NCI-H2196 treated with DMSO at 0.1 percent for 48 hours (cell line): ENCODE results near the gene DNMT3L.
"Not testable (repeated sequence)": the region's sequence is repeated elsewhere in the genome, so short reads cannot be mapped to it uniquely, and the experiment has no call there.

Experiments used
- DNase-seq: peaks from one replicate; lab custom pipeline; 2025; ENCODE audit not compliant: unreplicated experiment; lab: John Stamatoyannopoulos, UW

Gene DNMT3L

DNA sequence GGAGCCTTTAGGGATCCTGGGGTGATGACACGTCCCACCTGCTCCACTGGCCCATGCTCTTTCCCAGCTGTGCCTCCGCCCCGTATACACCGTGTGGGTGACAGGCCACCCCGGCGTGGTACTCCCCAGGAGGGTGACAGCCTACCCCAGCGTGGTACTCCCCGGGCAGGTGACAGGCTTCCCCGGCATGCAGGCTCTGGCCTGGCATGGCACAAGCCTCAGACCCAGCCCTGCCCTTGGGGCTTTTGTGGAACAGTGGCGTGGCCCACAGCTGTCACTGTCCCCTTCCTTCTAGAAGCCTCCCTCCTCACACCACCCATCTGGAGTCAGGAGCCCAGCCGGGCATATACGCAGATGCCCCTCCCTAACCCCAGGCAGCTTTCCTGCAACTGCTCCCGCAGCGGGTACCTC, 33.5 kb upstream of the DNMT3L start:
- DNase-seq: no peak

DNA sequence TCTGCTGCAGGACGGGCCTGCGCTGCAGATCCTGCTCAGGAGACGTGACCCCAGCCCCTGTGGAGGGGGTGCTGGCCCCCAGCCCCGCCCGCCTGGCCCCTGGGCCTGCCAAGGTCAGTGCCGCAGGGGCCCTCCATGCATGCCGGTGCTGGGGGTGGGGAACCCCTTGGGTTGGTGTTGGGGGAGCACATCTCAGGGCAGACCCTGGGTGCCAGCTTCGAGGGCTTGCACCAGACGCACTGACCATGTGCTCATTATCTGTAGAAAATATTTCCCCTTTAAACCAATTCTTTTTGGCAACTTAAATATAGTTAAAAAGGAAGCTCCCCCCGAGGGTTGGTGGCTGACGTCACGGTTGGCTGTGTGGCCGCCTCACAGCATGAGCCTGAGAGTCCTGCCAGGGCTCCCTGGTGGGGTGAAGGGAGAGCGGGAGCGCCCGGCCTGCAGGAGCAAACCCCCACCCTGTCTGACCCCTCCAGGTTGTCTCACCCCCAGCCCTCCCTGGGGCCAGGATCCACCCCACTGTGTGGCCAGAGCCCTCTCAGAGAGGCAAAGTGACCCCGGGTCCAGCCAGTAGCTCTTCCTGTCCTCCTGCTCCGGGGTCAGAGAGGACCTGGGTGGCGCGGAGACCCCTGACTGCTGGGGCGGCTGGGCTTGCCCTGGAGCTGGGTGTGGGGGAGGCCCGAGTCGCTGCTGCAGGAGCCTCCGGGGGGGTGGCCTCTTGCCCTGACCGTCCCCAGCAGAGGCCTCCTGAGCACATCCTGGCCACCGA, 32.9 kb upstream of the DNMT3L start:
- no peak for DNase-seq

DNA sequence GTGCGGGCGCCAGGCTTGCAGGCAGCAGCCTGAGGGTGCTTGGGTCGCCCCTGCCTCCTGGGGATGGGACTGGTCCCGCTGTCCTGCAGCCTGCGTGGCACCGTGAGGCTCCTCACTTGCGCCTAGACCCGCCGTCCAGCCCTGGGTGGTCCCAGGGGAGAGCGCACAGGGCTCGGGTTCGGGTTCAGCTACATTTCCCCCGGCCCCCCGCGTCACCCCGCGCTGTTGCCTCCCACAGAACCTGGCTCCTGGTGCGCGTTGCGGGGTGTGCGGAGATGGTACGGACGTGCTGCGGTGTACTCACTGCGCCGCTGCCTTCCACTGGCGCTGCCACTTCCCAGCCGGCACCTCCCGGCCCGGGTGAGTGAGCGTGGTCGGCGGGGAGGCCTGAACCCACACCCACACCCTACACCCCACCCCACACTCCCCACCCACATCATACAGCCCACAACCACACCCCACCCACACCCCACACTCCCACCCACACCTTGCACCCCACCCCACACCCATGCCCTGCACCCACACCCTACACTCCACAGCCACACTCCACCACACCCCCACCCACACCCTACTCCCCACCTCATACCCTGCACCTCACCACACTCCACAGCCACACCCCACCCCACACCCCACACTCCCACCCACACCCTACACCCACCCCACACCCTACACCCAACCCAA, 32.0 kb upstream of the DNMT3L start:
- DNase-seq: no peak

DNA sequence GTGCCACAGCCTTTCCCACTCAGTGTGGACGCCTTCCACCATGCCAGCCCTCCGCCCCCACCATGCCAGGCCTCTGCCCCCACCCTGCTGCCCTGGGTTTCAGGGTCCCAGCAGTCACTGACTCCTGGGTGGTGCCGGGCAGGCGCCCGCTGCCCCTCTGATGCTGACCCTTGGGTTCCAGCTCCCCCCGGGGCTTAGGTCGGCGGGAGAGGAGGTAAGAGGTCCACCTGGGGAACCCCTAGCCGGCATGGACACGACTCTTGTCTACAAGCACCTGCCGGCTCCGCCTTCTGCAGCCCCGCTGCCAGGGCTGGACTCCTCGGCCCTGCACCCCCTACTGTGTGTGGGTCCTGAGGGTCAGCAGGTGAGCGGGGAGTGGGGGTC, 31.1 kb upstream of the DNMT3L start:
- no peak for DNase-seq

DNA sequence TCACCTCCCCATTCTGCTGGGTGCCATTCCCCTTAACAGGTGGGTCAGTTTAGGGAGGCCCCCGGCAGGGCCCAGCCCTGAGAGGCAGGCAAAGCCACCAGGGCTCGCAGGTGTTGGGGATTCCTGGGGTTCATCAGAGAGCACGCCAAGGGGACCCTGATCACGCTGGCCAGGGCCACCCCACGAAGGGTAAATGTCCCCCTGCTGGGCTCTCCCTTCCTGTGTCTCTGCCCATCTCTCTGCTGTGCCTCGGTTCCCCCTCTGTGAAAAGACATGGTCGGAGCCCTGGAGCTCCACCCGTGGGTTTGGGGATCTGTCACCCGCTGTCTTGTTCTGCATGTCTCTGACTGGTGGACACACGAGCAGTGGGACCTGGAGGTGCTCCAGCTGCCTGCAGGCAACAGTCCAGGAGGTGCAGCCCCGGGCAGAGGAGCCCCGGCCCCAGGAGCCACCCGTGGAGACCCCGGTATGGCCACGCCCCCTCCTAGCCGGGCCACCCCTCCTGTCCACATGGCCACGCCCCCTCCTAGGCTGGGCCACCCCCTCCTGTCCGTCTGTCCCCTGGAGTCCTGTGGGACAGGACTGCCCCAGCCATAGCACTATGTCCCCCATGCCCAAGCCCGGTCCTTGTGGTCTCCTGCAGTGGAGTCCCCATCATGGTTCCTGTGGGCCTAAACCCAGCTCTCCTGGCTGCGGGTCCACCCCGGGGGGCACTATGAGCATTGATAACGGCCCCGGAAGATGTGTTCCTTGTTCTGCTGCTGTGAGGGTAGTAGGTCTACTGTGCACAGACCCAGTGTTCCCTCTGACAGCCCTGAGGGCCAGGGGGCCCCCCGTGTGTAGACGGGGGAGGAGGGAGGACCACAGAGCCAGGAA, 30.5 kb upstream of the DNMT3L start:
- DNase-seq: no peak

DNA sequence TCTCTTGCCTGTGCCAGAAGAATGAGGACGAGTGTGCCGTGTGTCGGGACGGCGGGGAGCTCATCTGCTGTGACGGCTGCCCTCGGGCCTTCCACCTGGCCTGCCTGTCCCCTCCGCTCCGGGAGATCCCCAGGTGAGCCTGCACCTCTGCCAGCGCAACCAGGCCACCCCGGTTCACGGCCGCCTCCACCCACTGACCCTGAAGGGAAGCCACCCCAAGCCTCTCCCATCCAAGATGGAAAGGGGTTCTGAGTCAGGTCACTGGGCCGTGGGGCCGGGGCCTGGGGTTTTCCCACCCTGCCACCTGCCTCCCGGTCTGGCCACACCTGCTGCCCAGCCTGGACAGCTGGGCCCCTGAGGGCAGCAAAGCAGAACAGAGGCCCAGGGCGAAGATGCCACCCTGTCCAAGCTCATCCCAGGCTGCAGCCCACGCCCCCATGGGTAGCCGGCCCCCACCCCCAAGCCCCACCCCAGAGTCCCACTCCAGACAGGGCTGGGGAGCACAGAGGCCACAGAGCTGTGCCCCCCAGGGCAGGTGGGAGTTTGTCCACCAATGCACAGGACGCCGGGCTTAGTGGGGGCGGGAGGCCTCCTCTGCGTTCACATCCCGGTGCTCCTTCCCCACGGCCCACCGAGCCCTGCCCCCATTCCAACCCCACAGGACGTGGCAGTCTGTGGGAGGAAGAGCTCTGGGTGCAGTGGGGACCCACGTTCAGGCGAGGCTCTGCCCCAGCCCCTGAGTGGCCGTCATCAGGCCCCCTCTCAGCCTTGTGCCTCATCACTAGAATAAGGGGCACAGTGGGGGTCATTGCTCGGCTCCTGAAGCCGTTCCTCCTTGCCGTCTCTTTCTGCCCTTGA, 29.6 kb upstream of the DNMT3L start:
- no peak for DNase-seq

DNA sequence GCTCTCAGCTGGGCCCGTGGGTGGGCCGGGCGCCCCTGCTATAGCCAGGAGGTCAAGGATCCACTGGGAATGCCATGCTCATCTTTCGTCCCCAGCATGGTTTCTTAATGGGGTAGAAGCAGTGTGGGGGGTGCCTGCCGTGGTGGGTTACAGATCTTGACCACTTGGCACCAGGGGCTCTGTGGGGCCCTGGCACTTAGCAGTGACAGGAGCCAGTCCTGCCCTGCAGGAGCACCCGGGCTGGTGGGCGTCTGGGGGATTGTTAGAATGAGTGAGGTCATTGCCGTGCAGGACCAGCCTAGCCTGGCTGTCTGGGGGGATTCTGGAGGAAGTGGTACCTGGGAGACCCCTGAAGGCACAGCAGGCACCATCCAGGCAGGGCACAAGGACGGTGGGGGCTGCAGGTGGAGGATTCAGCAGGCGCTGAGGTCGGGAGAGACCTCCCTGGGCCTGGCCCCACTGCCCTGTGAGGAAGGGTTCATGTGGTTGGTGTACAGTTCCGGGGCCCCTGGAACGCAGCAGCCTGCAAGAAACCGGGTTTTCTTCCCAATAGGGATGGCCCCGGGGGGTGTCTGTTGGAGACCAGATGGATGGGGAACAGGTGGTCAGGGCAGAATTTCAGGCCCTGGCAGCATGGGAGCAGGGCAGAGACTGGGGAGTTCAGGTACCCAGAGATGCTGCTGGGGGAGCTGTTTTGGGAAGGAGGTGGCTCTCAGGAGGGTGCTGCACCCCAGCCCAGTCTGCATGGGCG, 28.8 kb upstream of the DNMT3L start:
- DNase-seq: no peak

DNA sequence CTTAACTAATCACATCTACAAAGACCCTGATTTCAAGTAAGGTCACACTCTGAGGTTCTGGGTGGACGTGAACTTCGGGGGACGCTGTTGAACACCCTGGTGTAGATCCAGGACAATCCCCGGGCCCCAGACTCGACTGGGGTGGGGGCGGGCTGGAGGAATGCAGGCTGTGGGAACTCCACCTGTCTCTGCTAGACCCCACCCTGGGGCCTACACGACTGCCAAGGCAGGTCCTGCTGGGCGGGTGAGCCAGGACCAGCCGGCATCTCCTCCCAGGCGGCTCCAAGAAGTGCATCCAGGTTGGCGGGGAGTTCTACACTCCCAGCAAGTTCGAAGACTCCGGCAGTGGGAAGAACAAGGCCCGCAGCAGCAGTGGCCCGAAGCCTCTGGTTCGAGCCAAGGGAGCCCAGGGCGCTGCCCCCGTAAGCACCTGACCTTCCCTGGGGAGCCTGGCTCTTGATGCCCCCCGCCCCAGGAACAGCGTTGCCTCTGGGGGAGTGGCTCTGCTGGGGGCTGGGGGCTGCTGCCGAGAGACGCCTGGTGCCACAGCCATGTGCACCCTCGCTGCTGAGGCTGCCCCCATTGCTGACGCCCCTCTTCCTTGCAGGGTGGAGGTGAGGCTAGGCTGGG, 27.8 kb upstream of the DNMT3L start:
- no peak for DNase-seq

DNA sequence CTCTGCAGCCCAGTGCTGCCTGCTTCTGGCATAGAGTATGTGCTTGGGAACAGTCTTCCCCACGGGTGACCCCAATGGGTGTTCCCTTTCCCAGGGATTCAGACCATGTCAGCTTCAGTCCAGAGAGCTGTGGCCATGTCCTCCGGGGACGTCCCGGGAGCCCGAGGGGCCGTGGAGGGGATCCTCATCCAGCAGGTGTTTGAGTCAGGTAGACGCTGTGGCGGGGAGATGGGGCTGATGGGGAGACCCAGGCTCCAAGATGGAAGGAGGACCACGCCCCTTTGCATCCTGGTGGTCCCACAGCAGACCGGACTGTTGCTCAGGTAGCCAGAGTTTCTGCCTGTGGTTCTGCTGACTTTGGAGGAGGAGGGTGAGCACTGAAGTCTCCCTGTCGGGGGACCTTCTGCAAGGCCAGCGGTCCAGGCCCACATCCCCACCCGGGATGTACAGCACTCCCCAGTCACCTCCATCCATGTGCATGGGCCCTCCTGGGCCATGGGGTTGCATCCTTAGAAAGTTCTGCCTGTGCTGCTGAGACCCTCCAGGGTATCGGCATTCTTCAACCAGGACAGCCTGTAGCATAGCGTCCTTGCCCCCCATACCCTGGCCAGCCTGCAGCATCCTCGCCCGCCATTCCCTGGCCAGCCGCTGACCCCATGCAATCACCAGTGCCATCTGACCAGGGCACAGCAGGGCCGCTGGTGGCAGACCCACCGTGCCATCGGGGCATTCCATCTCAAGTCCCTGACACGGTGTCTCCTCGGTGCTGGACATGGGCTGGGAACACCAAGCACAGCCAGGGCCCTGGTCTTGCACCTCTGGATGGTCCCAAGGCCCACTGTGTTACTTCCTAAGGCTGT, 26.8 kb upstream of the DNMT3L start:
- DNase-seq: no peak

DNA sequence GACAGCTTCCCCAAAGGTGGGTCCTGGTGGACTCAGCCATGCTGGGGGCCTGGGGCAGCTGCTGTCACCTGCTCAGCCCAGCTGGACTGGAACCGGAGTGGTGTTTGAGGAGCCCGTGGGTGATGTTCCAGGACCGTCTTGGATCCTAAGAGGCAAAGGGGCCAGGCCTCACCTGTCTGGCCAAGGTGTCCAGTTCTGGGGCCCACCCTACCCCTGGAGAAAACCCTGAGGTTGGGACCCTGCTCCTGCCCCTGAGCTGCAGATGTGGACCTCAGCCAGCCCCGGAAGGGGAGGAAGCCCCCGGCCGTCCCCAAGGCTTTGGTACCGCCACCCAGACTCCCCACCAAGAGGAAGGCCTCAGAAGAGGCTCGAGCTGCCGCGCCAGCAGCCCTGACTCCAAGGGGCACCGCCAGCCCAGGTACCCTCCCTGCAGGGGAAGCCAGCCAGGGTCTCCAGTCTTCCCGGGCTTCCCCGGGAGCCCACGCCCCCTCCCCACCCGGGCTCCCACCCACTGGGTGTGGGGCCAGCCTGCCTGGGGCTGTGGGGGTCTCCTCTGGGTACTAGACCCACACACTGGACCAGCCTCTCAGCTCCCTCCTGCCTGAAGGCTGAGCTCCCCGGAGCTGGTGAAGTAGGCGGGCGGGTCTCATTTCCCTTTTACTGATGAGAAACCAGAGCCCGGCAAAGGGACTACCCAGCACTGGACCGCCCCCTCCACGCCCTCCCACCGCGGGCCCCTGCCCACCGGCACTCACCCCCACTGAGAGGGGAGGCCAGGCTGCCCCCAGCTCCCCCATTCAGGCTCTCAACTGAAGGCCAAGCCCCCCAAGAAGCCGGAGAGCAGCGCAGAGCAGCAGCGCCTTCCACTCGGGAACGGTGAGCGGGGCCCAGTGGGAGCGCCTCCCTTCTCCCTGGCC, 25.3 kb upstream of the DNMT3L start:
- no peak for DNase-seq

DNA sequence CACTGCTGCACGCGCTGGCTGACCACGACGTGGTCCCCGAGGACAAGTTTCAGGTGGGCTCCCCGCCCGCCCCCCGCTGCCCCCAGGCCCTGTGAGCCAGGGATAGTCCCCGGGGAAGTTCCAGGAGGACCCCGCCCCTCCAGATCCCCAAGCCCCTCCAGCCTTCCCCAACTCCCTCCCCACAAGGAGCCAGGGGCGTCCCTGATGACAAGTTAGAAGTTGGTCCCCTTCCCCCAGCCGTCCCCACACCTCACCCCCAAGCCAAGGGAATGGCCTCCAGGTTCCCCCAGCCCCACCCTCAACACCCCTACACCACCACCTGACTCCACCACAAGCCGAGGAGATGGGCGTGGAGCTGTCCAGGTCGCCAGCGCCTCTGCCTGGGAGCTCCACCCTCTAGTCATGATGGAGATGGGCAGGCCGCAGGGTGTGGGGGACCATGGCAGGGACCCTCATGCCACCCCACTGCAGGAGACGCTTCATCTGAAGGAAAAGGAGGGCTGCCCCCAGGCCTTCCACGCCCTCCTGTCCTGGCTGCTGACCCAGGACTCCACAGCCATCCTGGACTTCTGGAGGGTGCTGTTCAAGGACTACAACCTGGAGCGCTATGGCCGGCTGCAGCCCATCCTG, 24.5 kb upstream of the DNMT3L start:
- DNase-seq: no peak

DNA sequence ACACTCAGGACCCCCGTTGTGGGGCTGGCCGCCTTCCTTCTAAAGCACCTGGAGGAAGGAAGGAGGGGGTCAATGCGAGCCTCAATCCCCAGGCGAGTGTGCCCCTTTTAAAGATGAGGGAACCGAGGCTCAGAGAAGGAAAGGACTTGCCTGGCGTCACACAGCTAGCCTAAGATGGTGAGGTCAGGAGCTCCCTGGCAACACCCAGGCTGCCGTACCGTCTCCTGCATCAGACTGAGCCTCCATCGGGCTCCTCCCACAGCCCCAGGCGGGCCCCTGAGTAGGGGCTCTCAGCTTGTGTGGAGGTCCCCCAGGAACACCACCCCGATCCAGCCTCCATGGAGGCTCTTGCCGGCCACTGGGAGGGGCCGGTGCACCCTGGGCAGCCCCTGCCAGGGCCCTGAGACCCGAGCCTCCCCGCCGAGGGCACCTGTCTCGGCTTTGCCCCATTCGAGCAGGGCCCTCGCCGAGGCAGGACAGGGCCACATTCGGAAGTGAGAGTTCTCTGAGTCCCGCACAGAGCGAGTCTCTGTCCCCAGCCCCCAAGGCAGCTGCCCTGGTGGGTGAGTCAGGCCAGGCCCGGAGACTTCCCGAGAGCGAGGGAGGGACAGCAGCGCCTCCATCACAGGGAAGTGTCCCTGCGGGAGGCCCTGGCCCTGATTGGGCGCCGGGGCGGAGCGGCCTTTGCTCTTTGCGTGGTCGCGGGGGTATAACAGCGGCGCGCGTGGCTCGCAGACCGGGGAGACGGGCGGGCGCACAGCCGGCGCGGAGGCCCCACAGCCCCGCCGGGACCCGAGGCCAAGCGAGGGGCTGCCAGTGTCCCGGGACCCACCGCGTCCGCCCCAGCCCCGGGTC, 23.7 kb upstream of the DNMT3L start, which contains the start of gene AIRE:
TSS of gene AIRE (plus strand) at position 739 of the 855 bp plus-strand sequence. CDS start 131 bp downstream, outside the sequence.
- no peak for DNase-seq

DNA sequence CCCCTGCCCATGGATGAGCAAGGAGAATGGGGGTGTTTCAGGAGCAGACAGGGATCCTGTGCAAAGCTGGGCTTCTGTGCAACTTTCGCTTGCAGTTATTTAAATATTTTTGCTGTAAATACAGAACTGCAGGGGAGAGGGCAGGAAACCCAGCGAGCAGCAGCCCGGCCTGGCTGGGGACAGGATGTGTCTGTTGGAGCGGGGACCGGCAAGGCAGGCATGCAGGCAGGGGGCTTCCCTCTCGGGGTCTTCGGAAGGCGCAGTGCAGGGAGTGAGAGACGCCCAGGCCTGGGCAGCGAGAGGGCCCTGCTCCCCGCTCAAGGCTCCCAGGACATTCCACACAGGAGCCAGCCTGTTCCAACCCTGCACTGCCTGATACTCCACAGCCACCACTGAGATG, 22.3 kb upstream of the DNMT3L start:
- DNase-seq: no peak

DNA sequence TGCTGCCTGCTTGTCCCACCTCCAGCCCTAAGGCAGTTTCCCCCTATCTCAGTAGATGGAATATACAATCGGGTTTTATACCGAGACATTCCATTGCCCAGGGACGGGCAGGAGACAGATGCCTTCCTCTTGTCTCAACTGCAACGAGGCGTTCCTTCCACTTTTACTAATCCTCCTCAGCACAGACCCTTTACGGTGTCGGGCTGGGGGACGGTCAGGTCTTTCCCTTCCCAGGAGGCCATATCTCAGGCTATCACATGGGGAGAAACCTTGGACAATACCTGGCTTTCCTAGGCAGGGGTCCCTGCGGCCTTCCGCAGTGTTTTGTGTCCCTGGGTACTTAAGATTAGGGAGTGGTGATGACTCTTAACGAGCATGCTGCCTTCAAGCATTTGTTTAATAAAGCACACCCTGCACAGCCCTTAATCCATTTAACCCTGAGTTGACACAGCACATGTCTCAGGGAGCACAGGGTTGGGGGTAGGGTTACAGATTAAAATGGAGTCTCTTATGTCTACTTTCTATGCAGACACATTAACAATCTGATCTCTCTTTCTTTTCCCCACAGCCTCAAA, 21.6 kb upstream of the DNMT3L start:
- DNase-seq: not testable (repeated sequence)

DNA sequence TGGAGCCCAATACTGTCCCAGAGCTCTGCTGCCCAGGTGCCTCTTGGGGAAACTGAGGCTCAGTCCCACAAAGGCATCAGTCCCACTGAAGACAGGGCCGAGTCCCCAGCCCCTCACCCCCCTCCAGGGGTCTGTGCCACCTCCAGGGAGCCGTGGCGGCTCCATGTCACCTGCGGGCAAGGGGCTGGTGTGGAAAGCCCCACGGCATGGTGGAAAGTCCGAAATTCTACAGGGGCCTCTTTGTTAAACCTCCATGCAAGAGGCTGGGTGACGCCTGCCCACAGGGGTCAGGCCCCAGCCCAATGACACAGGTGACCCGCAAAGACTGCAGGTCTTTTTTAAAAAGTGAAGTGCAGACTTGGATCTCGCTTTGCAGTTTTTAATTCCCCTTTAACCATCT, 20.7 kb upstream of the DNMT3L start:
- DNase-seq: no peak

DNA sequence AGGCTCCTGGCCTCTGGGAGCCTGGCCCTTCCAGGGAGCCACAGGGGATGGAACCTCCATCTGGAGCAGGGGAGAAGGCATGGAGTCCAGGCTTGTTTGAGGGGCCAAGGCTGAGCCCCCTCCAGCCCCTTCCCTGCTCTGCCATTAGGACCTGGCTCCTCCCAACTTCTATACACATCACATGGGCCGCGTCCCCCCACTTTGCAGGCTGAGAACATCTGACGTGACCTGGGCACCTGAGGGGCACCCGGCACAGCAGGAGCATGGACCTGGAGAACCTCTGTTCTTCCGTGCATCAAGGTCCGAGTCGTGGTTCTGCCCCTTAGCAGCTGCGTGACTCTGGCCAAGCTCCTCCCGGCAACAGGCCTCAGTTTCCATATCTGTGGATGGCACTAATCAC, 20.1 kb upstream of the DNMT3L start:
- no peak for DNase-seq
